Chondrocyte (in vitro differentiated cells): ENCODE measurements around the gene TNFRSF19. TPM values are rescaled to one million over a fixed set of nuclear protein-coding genes. Genes with fewer than 3 reads are reported as not detected.

ENCODE experiments used
- DNase-seq: peaks from one replicate; pipeline ENCODE4 v3.0.0; 2021; ENCODE audit warnings: mixed read lengths, low spot score
- H3K27ac Mint-ChIP-seq: one replicate; pipeline ENCODE4 v1.8.0; 2021; ENCODE audit warnings: mild to moderate bottlenecking, moderate library complexity, mixed read lengths; ENCODE audit not compliant: unreplicated experiment
- H3K27me3 Mint-ChIP-seq: 2 replicates; pipeline ENCODE4 v1.8.0; 2021; ENCODE audit warnings: low read depth, mixed read lengths
- H3K36me3 Mint-ChIP-seq: 2 replicates; pipeline ENCODE4 v1.8.0; 2021; ENCODE audit warnings: low read depth, mixed read lengths
- H3K4me1 Mint-ChIP-seq: 2 replicates; pipeline ENCODE4 v1.8.0; 2021; ENCODE audit warnings: low read depth, mild to moderate bottlenecking, mixed read lengths
- H3K4me3 Mint-ChIP-seq: one replicate; pipeline ENCODE4 v1.8.0; 2021; ENCODE audit warnings: mild to moderate bottlenecking, moderate library complexity, mixed read lengths; ENCODE audit not compliant: unreplicated experiment
- H3K9me3 Mint-ChIP-seq: 2 replicates; pipeline ENCODE4 v1.8.0; 2021; ENCODE audit warnings: low read depth, mixed read lengths
- CTCF ChIP-seq: fragments of 200-600 bp; sonication (generic); IDR thresholded peaks from 2 replicates; pipeline ENCODE4 v1.5.0; 2021; ENCODE audit warnings: antibody characterized with exemption, mild to moderate bottlenecking, moderate library complexity
- total RNA-seq: library from RNA; stranded (reverse); gene quantifications from 3 replicates; pipeline ENCODE4 v1.2.1, GENCODE V29; 2021

Gene TNFRSF19
- total RNA-seq, 1 donor from 2014 or later = 1.3 TPM

GRCh38 chr13:23678795-23679194 lies 108.6 kb downstream of the TNFRSF19 start:
- Mint-ChIP-seq H3K4me1 (peaks cover 11% of the 10 kb centered on the region), H3K36me3 (no peaks in the 10 kb centered on the region), H3K9me3 (peaks cover 1% of the 10 kb centered on the region), H3K27ac (no peak overlapping the region), H3K4me3 (no peak overlapping the region), H3K27me3 (no peaks in the 10 kb centered on the region)
- DNase-seq = no peak
- no peak for TF ChIP-seq CTCF

GRCh38 chr13:23679220-23679619 lies 109.0 kb downstream of the TNFRSF19 start:
- Mint-ChIP-seq H3K27ac (no peak overlapping the region), H3K9me3 (peaks cover 3% of the 10 kb centered on the region), H3K4me3 (no peak overlapping the region), H3K36me3 (no peaks in the 10 kb centered on the region), H3K4me1 (peaks cover 7% of the 10 kb centered on the region), H3K27me3 (no peaks in the 10 kb centered on the region)
- no peak for DNase-seq
- TF ChIP-seq CTCF = no peak

GRCh38 chr13:23680845-23681669 lies 110.8 kb downstream of the TNFRSF19 start:
- Mint-ChIP-seq H3K4me3 (no peak overlapping the region), H3K27ac (no peak overlapping the region), H3K36me3 (no peaks in the 10 kb centered on the region), H3K9me3 (peaks cover 7% of the 10 kb centered on the region), H3K27me3 (no peaks in the 10 kb centered on the region), H3K4me1 (peaks cover 7% of the 10 kb centered on the region)
- no peak for DNase-seq
- no peak for TF ChIP-seq CTCF

- Mint-ChIP-seq H3K4me3 (no peak overlapping the region), H3K27me3 (no peaks in the 10 kb centered on the region), H3K27ac (no peak overlapping the region), H3K9me3 (peaks cover 7% of the 10 kb centered on the region), H3K36me3 (no peaks in the 10 kb centered on the region), H3K4me1 (peaks cover 7% of the 10 kb centered on the region)
- no peak for DNase-seq
- no peak for TF ChIP-seq CTCF
Observed at GRCh38 chr13:23683084-23683483, 112.9 kb downstream of the TNFRSF19 start.

GRCh38 chr13:23684647-23685046 lies 114.4 kb downstream of the TNFRSF19 start:
- no peak for TF ChIP-seq CTCF
- peaks cover 7% of the 10 kb centered on the region for H3K9me3 Mint-ChIP-seq
- H3K27me3 Mint-ChIP-seq = no peaks in the 10 kb centered on the region
- no peak overlapping the region for H3K4me3 Mint-ChIP-seq
- H3K36me3 Mint-ChIP-seq = no peaks in the 10 kb centered on the region
- DNase-seq = no peak
- H3K4me1 Mint-ChIP-seq = no peaks in the 10 kb centered on the region
- no peak overlapping the region for H3K27ac Mint-ChIP-seq
